Coronary artery (tissue), 2 donors: ENCODE results near the gene ADORA2A.

Experiments used
- DNase-seq: peaks from one replicate; pipeline ENCODE4 v3.0.0-alpha.2; 2017; ENCODE audit warnings: low spot score
- H3K27ac ChIP-seq, 2 donors: fragments of 200-600 bp; sonication (generic); one replicate each; pipeline ENCODE4 v1.5.1; 2016 to 2019
- H3K4me3 ChIP-seq: fragments of 200-600 bp; sonication (generic); 2 replicates; pipeline ENCODE4 v1.5.1; 2016; ENCODE audit warnings: mild to moderate bottlenecking, moderate library complexity
- TF ChIP-seq, protein P1 (sequence below): fragments of 200-600 bp; sonication (generic); IDR thresholded peaks from one replicate; pipeline ENCODE4 v1.5.1; 2019; ENCODE audit warnings: antibody characterized with exemption

ADORA2A gene

GRCh38 chr22:24389680-24390079, 37.7 kb upstream of the ADORA2A start:
- H3K27ac ChIP-seq = peak overlapping the region in 1 of 2 donors; percentile 4
- TF ChIP-seq, protein P1, sequence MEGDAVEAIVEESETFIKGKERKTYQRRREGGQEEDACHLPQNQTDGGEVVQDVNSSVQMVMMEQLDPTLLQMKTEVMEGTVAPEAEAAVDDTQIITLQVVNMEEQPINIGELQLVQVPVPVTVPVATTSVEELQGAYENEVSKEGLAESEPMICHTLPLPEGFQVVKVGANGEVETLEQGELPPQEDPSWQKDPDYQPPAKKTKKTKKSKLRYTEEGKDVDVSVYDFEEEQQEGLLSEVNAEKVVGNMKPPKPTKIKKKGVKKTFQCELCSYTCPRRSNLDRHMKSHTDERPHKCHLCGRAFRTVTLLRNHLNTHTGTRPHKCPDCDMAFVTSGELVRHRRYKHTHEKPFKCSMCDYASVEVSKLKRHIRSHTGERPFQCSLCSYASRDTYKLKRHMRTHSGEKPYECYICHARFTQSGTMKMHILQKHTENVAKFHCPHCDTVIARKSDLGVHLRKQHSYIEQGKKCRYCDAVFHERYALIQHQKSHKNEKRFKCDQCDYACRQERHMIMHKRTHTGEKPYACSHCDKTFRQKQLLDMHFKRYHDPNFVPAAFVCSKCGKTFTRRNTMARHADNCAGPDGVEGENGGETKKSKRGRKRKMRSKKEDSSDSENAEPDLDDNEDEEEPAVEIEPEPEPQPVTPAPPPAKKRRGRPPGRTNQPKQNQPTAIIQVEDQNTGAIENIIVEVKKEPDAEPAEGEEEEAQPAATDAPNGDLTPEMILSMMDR = no peak
- no peak overlapping the region for H3K4me3 ChIP-seq
- DNase-seq = no peak

DNA sequence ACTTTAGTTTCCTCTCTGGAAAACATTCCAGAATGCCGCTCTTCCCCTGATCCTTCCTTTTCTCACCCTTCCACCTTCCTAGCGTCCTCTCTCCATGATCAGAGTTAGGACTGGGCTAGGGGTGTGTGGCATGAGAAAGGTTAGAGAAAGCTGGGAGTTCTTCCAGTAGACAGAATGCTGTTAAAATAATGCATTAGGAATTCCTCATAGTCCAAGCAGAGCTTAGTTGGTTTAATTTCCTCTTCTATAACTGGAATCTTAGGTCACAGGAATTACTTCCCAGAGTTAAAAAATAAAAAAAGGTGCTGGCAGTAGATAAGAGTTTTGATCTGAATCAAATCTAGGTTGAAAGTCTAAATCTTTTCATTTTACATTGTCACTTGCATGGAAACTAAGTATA, 37.2 kb upstream of the ADORA2A start:
- Histone ChIP-seq H3K4me3 (no peak overlapping the region), H3K27ac (peak overlapping the region; percentile 4 to 69)
- DNase-seq = no peak
- TF ChIP-seq, protein P1 = no peak

GRCh38 chr22:24390576-24390975, 36.8 kb upstream of the ADORA2A start:
- no peak for DNase-seq
- Histone ChIP-seq H3K27ac (peak overlapping the region; percentile 4 to 76), H3K4me3 (no peak overlapping the region)
- TF ChIP-seq, protein P1 = no peak

- Histone ChIP-seq H3K4me3 (no peak overlapping the region), H3K27ac (peak overlapping the region in 1 of 2 donors; percentile 76)
- TF ChIP-seq, protein P1 = no peak
- DNase-seq = no peak
Observed at GRCh38 chr22:24391836-24392217, 35.6 kb upstream of the ADORA2A start.

- TF ChIP-seq, protein P1 = no peak
- no peak for DNase-seq
- Histone ChIP-seq H3K4me3 (no peak overlapping the region), H3K27ac (no peak overlapping the region)
Observed at GRCh38 chr22:24392218-24392931, 35.0 kb upstream of the ADORA2A start.

GRCh38 chr22:24393012-24393559, 34.3 kb upstream of the ADORA2A start:
- Histone ChIP-seq H3K4me3 (no peak overlapping the region), H3K27ac (no peak overlapping the region)
- TF ChIP-seq, protein P1 = no peak
- DNase-seq = no peak

DNA sequence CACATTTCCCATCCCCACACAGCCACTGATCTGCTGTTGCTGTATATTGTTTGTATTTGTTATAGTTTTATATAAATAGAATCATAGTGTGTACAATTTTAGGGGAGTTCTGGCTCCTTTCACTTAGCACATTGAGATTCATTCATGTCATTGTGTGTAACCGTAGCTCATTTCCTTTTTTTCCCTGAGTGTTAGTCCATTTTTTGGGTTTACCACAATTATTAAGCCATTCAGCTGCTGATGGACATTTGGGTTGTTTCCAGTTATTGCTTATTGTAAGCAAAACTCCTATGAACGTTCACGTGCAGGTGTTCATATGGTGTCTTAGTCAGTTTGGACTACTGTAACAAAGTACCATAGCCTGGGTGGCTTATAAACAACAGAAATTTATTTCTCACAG, 33.6 kb upstream of the ADORA2A start:
- Histone ChIP-seq H3K4me3 (no peak overlapping the region), H3K27ac (no peak overlapping the region)
- TF ChIP-seq, protein P1 = no peak
- DNase-seq = no peak
